Adipose tissue (tissue), 3 donors: ENCODE measurements around the gene RARS1. TPM values are rescaled to one million over a fixed set of nuclear protein-coding genes. Genes with fewer than 3 reads are reported as not detected.

Source experiments
- H3K27ac ChIP-seq: one replicate; pipeline ENCODE4 v1.5.1; 2013; ENCODE audit warnings: low read depth, low read length
- WGBS, 3 donors: extraction: QIAGEN DNeasy Blood & Tissue Kit; methylation state at CpG; one replicate each; pipeline ENCODE4 v1.1.7; 2013; 5-methylcytosine and 5-hydroxymethylcytosine counted together
- polyA plus RNA-seq, 3 donors: library from polyadenylated mRNA; stranded (reverse); fragments of 200-250 nt; gene quantifications; one replicate each; pipeline ENCODE4 v1.2.3, GENCODE V29; 2013
- donor health status: healthy with polysubstance abuse.
- donor health status: Bipolar disorder and iron deficiency.
- donor health status: healthy.

RARS1 gene
- polyA plus RNA-seq: 10 to 100 TPM; 29.4 to 42.2 (median 30.4) TPM

DNA sequence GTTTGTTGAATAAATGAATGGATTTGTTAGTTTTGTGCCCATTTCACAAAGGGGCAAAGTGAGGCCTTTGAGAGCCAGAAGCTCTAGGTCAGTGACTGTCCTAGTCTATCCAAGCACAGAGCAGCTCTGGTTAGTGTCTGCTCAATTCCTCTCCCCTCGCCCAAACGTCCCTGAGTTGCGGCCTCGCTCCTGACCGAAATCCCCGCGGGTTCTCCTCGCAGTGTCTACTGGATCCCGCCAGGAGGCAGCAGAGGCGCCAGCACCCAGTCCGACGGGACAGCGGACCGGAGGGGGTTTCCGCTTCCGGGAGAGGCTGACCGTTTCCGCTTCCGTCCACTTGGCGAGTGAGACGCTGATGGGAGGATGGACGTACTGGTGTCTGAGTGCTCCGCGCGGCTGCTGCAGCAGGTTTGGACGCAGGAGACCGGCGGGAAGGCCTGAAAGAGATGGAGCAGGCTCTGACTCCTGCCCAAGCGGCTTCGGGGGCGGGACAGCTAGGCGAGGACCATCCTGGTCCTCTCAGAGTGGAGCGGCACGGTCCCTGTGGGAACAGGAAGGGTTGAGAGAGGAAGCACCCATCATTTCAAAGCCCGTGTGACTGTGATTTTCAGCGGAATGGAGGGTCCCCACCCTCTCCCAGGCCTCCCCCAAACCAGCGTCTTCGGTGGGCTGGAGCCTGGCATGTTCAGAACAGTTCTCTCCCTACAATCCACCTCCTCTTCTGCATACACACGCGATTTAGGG is at the start of gene RARS1:
Gene RARS1, plus strand, starts transcription at position 336 of the 744 bp plus-strand sequence. Its CDS starts 28 bp downstream, at position 364.
- WGBS, 3 donors: 0 to 1% (median 0%) methylated on average over 40 of the region's 40 CpGs
- H3K27ac ChIP-seq: no peak within 1 kb of the TSS

DNA sequence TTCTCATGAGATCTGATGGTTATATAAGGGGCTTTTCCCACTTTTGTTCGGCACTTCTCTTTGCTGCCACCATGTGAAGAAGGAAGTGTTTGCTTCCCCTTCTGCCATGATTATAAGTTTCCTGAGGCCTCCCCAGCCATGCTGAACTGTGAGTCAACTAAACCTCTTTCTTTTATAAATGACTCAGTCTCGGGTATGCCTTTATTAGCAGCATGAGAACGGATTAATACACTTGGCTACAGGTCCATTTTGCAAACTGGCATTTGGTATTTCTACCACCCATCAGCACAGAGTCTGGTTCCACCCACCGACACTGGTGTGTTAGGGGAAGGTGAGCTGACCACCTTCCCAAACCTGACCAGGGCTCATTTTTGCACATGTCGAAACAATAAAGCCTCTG is 47.9 kb upstream of the RARS1 start:
- WGBS, 3 donors: 61 to 69% (median 67%) methylated on average over 5 of the region's 5 CpGs
- no peak overlapping the region for H3K27ac ChIP-seq

DNA sequence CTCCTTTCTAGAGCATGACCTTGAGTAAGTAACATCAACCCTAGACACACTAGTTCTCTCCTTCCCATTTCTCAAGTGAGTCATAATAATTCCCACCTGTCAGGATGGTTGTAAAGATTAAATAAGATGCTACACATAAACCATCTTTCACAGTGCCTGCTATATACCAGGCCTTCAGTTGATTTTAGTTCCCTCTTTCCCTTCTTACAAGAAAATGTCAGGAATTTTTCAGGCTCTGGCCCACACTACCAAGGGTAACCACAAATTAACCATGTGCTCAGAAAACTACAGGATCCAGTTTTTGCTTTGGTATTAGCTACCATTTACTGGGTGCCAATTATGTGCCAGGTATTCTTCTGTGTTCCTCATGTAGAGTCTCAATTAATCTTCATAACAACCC is 42.7 kb upstream of the RARS1 start:
- no peak overlapping the region for H3K27ac ChIP-seq

DNA sequence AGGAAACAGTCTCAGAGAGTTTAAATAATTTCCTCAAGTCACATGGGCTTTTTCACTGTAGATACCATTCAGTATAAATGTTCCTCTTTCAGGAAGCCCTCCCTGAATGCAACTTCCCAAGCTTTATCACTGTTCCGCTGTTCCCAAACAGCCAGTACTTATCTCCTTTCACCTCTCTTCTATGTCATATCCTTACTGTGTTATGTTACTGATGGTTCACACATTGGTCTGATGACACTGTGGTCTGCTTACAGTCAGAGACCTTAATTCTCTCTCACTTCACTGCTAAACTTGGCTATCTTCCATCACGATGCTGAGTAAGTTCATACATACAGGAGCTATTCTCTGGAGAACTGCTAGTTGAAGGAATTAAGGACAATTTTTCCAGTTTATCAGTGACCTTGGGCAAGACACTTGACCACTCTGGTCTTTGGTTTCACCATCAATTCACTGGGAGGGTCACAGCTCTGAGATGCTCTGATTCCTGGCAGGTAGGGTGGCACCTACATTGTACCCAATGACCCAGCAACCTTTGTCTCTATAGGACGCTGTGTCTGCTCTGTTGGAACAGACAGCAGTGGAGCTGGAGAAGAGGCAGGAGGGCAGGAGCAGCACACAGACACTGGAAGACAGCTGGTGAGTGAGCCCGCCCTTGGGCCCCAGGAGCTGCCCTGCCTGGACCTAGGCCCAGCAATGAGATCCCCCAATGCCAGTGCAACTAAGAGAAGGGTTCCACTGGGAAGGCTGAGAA is 42.1 kb upstream of the RARS1 start:
- H3K27ac ChIP-seq: no peak overlapping the region
- WGBS, 3 donors: 87 to 91% (median 90%) methylated on average over 4 of the region's 4 CpGs

DNA sequence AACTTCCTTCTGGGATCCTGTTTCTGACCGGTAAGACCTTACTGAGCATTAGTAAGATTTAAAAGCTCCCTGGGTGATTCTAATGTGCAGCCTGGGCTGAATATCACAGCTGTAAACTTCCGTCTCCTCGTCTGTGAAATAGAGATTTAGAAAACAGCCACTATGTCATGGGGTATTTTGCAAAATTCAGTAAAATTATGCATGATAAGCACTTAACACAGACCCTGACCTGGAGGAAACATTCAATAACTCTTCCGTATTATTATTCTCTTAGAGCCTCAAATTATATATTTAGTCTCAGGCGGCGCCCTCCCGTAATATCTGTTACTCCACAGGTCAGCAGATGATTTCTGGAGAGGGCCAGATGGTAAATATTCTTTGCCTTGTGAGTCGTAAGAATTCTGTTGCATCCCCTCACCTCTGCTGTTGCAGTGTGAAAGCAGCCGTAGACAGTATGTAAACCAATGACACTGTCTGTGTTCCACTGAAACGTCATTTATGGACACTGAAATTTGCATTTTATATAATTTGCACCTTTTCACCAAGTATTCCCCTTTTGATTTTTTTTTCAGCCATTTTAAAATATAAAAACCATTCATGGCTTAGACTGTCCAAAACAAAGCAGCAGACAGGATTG is 39.2 kb upstream of the RARS1 start:
- no peak overlapping the region for H3K27ac ChIP-seq
- WGBS, 3 donors: 75 to 87% (median 78%) methylated on average over 10 of the region's 10 CpGs

DNA sequence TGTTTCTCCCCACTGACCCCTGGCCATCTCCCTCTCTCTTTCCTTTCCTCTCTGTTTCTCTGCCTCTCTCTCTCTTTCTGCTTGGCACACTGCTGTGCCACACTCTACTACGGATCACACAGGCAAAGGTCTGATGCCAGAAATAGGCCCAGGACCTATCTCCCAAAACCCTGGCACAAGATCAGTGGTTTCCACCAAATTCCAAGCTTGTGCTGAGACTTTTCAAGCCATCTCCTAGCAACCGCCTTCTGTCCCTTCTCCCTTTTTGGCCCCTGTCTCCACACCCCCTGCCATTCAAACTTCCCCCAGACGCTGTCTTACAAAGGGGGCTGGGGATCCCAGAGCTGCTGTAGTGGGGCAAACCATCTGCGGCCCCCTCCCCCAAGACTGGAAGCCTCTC is 38.5 kb upstream of the RARS1 start:
- 80 to 85% (median 82%) methylated on average over 4 of the region's 4 CpGs for WGBS, 3 donors
- no peak overlapping the region for H3K27ac ChIP-seq

DNA sequence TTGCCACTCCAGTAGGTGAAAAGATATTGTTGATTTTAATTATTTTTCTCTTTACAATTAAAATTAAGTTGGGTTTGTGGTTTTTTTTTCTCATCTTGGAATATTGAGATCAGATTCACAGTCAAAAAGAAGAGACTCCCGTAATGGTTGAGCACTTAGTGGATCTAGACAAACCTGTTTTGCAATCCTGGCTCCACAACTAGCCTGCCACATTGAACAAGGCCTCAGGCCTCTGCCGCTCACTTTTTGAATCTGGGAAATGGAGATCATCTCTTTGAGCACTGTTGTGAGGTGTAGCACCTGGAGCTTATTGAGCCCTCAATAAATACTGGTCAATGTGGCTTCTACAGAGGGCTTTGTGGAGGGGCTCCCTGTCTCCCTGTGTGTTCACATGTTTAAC is 37.1 kb upstream of the RARS1 start:
- 71 to 91% (median 81%) methylated on average over 2 of the region's 2 CpGs for WGBS, 3 donors
- no peak overlapping the region for H3K27ac ChIP-seq

DNA sequence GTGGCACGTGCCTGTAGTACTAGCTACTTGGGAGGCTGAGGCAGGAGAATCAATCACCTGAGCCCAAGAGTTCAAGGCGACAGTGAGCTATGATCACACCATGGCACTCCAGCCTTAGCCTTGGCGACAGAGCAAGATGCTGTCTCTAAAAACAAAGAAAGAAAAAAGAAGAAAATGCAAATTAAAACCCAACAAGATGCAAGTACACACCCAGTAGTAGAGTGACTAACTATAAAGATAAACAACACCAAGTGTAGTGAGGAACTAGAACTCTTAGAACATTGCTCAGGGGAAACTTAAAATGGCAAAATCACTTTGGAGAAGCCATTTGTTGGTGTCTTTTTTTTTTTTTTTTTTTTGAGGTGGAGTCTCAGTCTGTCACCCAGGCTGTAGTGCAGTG is 34.7 kb upstream of the RARS1 start:
- 90 to 97% (median 93%) methylated on average over 3 of the region's 3 CpGs for WGBS, 3 donors
- no peak overlapping the region for H3K27ac ChIP-seq

DNA sequence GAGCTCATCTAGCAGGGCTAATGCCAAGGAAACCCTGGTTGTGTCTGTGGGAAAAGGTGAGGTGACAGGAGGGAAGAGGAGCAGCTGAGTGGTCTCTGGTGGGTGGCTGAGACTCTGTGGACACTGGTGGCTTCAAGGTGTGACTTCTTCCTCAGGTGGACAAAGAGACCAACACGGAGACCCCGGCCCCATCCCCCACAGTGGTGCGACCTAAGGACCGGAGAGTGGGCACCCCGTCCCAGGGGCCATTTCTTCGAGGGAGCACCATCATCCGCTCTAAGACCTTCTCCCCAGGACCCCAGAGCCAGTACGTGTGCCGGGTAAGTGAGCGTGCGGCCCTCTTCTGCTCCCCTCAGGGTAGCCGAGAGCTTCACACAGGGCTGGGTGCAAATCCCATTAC is 31.1 kb upstream of the RARS1 start:
- 91 to 96% (median 91%) methylated on average over 11 to 12 of the region's 12 CpGs for WGBS, 3 donors
- no peak overlapping the region for H3K27ac ChIP-seq

DNA sequence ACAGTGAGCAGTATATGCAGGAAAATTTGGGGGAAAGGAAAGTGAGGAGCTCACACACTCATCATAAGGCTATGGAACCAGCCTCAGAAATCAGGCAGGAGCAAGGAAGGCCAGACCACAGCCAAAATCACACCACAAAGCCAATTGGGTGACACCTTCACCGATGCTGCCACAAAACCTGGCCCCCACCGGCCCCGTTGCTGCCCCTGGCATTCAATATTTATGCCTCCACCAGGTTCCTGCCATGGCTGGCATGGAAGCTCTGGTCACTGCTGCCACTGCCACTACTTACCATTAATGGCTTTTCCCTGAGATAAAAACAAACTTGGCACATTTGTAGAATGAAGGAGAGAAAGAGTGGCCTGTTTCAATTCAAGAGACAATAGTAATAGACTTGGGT is 28.7 kb upstream of the RARS1 start:
- 92 to 97% (median 96%) methylated on average over 3 of the region's 3 CpGs for WGBS, 3 donors
- no peak overlapping the region for H3K27ac ChIP-seq

DNA sequence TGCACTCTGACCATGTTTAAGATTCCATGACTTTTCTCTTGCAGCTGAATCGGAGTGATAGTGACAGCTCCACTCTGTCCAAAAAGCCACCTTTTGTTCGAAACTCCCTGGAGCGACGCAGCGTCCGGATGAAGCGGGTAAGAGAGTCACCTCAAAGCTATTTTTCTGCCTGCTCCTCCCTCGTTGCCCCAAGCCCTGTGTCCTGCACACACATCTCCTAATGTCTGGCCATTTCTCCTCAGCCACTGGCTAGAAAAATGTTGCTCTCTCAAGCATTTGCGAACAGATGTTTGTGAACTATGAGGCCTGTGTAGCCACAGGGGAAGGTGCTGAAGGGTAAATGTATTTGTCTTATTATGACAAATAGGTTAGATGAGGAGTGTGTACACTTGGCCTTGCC is 25.7 kb upstream of the RARS1 start:
- no peak overlapping the region for H3K27ac ChIP-seq
- 92 to 93% (median 92%) methylated on average over 9 of the region's 9 CpGs for WGBS, 3 donors

DNA sequence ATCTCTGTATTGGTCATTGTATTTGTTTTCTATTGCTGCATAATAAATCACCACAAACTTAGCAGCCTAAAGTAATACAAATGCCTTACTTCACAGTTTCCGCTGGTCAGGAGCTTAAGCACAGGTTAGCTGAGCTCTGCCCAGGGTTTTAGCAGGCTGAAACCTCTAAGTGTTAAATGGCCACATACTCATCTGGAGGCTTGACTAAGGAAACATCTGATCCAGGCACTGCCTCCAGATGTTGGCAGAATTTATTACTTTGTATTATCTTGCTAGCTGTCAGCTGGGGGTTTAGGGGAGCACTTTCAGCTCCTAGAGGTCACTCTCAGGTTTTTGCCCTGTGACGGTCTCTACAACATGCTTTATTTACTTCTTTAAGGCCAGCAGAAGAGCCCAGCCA is 23.2 kb upstream of the RARS1 start:
- H3K27ac ChIP-seq: no peak overlapping the region
- 92 to 98% (median 93%) methylated on average over 2 of the region's 2 CpGs for WGBS, 3 donors

DNA sequence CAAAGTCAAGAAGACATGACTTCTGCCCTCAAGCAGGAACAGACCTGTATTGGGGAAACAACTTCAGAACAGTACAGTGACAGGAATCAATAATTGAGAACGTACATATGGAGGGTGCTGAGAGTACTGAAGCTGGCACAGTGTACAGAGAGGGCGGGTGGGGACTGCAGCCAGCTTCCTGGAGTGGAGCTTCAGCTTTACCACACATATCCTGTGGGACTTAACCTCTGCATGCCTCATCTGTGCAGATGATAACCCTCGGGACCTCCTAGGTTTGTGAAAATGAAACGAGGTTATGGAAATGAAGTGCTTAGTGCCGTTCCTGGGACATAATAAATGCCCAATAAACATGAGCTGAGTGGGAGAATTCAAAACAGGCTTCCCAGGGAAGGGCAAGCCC is 22.1 kb upstream of the RARS1 start:
- 45 to 61% (median 58%) methylated on average over 5 of the region's 5 CpGs for WGBS, 3 donors
- H3K27ac ChIP-seq: no peak overlapping the region

DNA sequence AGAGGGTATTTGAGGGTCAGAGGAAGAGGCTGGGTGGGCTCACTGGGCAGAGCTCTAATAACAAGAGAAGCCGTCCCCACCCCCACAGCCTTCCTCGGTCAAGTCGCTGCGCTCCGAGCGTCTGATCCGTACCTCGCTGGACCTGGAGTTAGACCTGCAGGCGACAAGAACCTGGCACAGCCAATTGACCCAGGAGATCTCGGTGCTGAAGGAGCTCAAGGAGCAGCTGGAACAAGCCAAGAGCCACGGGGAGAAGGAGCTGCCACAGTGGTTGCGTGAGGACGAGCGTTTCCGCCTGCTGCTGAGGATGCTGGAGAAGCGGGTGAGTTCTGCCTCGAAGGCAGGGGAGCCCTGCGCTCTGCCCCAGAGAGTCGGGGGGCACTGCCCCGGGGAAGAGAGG is 21.6 kb upstream of the RARS1 start:
- WGBS, 3 donors: 94 to 95% (median 95%) methylated on average over 20 of the region's 20 CpGs
- no peak overlapping the region for H3K27ac ChIP-seq

DNA sequence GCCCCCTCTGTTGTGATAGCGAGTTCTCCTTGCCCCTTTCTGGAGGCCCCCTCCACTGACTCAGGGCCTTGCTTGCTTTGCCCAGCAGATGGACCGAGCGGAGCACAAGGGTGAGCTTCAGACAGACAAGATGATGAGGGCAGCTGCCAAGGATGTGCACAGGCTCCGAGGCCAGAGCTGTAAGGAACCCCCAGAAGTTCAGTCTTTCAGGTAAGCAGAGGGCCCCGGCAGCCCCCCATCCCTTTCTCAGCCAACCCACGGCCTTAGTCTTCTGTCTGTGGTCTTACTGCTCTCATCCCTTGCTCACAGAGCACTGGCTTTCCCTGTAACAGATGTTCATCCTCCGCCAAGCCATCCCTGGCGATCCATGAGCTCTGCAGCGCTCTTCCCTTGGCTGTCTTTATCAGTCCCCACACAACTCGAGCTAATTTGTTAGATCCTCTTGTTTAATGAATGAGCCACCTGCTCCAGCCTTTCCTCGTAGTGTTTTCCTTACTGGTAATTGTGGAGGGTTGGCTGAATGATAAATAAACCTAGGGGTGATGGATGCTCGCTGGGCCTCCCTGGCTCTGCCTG is 18.4 kb upstream of the RARS1 start:
- no peak overlapping the region for H3K27ac ChIP-seq
- WGBS, 3 donors: 79 to 86% (median 79%) methylated on average over 12 of the region's 12 CpGs

DNA sequence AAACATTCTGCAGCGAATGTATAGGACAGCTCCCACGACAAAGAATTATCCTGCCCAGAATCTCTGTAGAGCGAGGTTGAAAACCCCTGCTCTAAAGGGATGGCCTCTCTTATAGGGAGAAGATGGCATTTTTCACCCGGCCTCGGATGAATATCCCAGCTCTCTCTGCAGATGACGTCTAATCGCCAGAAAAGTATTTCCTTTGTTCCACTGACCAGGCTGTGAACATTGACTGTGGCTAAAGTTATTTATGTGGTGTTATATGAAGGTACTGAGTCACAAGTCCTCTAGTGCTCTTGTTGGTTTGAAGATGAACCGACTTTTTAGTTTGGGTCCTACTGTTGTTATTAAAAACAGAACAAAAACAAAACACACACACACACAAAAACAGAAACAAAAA is 17.4 kb upstream of the RARS1 start:
- H3K27ac ChIP-seq: no peak overlapping the region
- 80 to 87% (median 83%) methylated on average over 8 of the region's 8 CpGs for whole genome bisulfite sequencing, 3 donors

DNA sequence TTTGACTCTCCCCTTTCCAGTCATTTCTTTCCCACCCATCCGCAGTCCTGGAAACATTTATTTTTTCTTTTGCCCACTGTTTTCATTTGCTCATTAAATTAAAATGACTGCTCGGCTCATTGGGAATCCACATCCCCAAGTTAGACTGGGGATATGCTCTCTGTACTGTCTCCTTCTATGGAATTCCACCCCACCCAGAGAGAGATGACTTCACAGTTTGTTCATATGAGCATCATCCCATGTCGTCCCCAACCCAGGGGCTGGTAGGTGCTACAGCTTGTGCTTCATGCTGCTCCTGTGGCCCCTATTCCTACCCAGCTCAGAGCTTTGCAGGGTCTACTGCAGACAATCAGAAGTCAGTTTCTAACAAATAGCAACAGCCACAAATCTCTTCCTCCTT is 16.5 kb upstream of the RARS1 start:
- WGBS, 3 donors: 82 to 90% (median 86%) methylated on average over 3 of the region's 3 CpGs
- H3K27ac ChIP-seq: no peak overlapping the region

DNA sequence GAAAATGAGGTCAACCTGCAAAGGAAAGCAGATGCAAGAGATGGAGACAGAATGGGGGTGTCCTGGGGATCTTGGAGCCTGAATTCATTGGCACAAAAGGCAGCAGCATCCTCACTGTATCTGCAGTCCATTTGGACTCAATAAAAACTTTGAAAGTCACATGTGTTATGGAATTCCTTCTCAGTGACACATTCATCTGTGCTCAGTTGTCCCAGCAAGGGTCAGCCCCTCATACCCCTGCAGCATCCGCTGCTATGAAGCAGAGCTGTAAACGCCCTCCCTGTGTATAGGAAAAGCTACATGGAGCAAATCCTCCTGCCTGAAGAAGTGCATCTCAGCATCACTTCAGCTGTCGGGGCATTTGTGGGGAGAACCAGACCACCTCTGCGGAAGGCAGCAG is 14.5 kb upstream of the RARS1 start:
- WGBS, 3 donors: 81 to 93% (median 87%) methylated on average over 4 of the region's 4 CpGs
- H3K27ac ChIP-seq: no peak overlapping the region

DNA sequence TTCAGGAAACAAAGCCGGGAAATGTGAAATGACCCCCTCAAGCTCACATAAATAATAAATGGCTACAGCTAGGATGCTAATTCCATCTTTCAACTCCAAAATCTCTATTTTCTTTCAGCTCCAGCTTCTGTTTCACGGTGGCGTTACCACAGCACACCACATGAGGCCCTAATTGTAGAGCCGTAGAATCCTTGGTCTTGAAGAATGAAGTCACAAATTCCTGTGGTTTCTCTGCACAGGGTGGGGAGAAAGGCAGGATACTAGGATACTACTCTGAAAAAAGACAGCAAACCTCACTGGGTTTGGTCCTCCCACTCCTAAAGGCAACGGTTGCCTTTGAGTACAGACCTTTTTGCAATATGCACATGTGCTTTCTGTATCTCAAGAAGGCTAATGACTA is 13.9 kb upstream of the RARS1 start:
- WGBS, 3 donors: 62 to 81% (median 68%) methylated on average over 5 of the region's 5 CpGs
- no peak overlapping the region for H3K27ac ChIP-seq
